DOHH2 (cell line): Measurements from ENCODE around the gene C19orf33.

Source experiments
- CTCF ChIP-seq: fragments of 200-600 bp; sonication (generic); IDR thresholded peaks from one replicate; pipeline ENCODE4 v1.5.1; 2014; ENCODE audit warnings: antibody characterized with exemption, mild to moderate bottlenecking, low read depth, low read length; ENCODE audit not compliant: poor library complexity, severe bottlenecking
- EZH2phosphoT487 ChIP-seq: fragments of 200-600 bp; sonication (generic); IDR thresholded peaks from 2 replicates; pipeline ENCODE4 v1.6.1; 2017; ENCODE audit warnings: borderline replicate concordance, mild to moderate bottlenecking, antibody characterized with exemption, low read length, moderate library complexity, mixed read lengths

GRCh38 chr19:38263689-38264485, 40.2 kb upstream of the C19orf33 start:
- TF ChIP-seq CTCF (no peak), EZH2phosphoT487 (no peak)
